Mesenchymal stem cell (in vitro differentiated cells and primary cell): ENCODE data around the gene ATPAF1.
"Not testable (repeated sequence)": the region's sequence is repeated elsewhere in the genome, so short reads cannot be mapped to it uniquely, and the experiment has no call there.

ENCODE experiments used
- DNase-seq: peaks from one replicate; pipeline ENCODE4 v3.0.0-alpha.2; 2013
- H2AFZ ChIP-seq: one replicate; pipeline ENCODE4 v1.6.1; 2013; ENCODE audit warnings: low read depth, mild to moderate bottlenecking, control low read depth, inconsistent platforms, low read length, moderate library complexity
- H2AK5ac ChIP-seq: 2 replicates; pipeline ENCODE4 v1.6.1; 2013; ENCODE audit warnings: low read length, moderate library complexity, mild to moderate bottlenecking, inconsistent platforms; ENCODE audit not compliant: severe bottlenecking
- H2BK120ac ChIP-seq: one replicate; pipeline ENCODE4 v1.6.1; 2013; ENCODE audit warnings: low read depth, mild to moderate bottlenecking, inconsistent platforms, low read length, moderate library complexity
- H2BK12ac ChIP-seq, 2 experiments: one replicate each; pipeline ENCODE4 v1.6.1; 2013; ENCODE audit warnings: inconsistent platforms in 2 of 2, low read length in 2 of 2, mild to moderate bottlenecking in 2 of 2, moderate library complexity in 2 of 2, control low read depth in 1 of 2
- H2BK15ac ChIP-seq: one replicate; pipeline ENCODE4 v1.6.1; 2013; ENCODE audit warnings: mild to moderate bottlenecking, low read depth, inconsistent platforms; ENCODE audit not compliant: poor library complexity, severe bottlenecking
- H2BK5ac ChIP-seq: 2 replicates; pipeline ENCODE4 v1.6.1; 2013; ENCODE audit warnings: low read depth, mild to moderate bottlenecking, low read length, control low read depth, inconsistent platforms; ENCODE audit not compliant: poor library complexity, severe bottlenecking
- H3K14ac ChIP-seq, 2 experiments: one replicate each; pipeline ENCODE4 v1.6.1; 2013; ENCODE audit warnings: inconsistent platforms in 2 of 2, low read length in 2 of 2, control low read depth in 1 of 2, mild to moderate bottlenecking in 1 of 2, moderate library complexity in 1 of 2
- H3K18ac ChIP-seq, 2 experiments: one replicate each; pipeline ENCODE4 v1.6.1; 2013; ENCODE audit warnings: inconsistent platforms in 2 of 2, low read length in 2 of 2, control low read depth in 1 of 2, low read depth in 1 of 2, mild to moderate bottlenecking in 1 of 2
- H3K23ac ChIP-seq, 2 experiments: one replicate each; pipeline ENCODE4 v1.6.1; 2013; ENCODE audit warnings: inconsistent platforms in 2 of 2, low read length in 2 of 2, mild to moderate bottlenecking in 2 of 2, moderate library complexity in 2 of 2, control low read depth in 1 of 2
- H3K27ac ChIP-seq: 2 replicates; pipeline ENCODE4 v1.5.1; 2013; ENCODE audit warnings: mild to moderate bottlenecking, moderate library complexity, low read length, control low read depth, inconsistent platforms; ENCODE audit not compliant: poor library complexity, severe bottlenecking
- H3K27me3 ChIP-seq, 2 experiments: 2 replicates each; pipeline versions ENCODE4 v1.6.1 to v1.7.0; 2013; ENCODE audit warnings: low read length in 2 of 2, mild to moderate bottlenecking in 2 of 2, moderate library complexity in 2 of 2, control low read depth in 1 of 2, inconsistent platforms in 1 of 2; ENCODE audit not compliant: control insufficient read depth in 1 of 2, insufficient read depth in 1 of 2
- H3K36me3 ChIP-seq, 2 experiments: 2 replicates each; pipeline versions ENCODE4 v1.6.1 to v1.7.0; 2013; ENCODE audit warnings: low read length in 2 of 2, control low read depth in 1 of 2, inconsistent platforms in 1 of 2, low read depth in 1 of 2, mild to moderate bottlenecking in 1 of 2; ENCODE audit not compliant: insufficient read depth in 2 of 2, control insufficient read depth in 1 of 2
- H3K4ac ChIP-seq, 2 experiments: one replicate each; pipeline ENCODE4 v1.6.1; 2013; ENCODE audit warnings: inconsistent platforms in 2 of 2, low read length in 2 of 2, mild to moderate bottlenecking in 2 of 2, moderate library complexity in 2 of 2, control low read depth in 1 of 2, low read depth in 1 of 2
- H3K4me1 ChIP-seq: 2 replicates; pipeline ENCODE4 v1.6.1; 2013; ENCODE audit warnings: low read depth, low read length, control low read depth; ENCODE audit not compliant: control insufficient read depth, insufficient read depth
- H3K4me2 ChIP-seq: 2 replicates; pipeline ENCODE4 v1.6.1; 2013; ENCODE audit warnings: low read length, mild to moderate bottlenecking, inconsistent platforms; ENCODE audit not compliant: poor library complexity, severe bottlenecking
- H3K4me3 ChIP-seq, 2 experiments: 2 replicates each; pipeline versions ENCODE4 v1.5.1 to v1.7.0; 2013; ENCODE audit warnings: low read length in 2 of 2, mild to moderate bottlenecking in 2 of 2, control low read depth in 1 of 2, low read depth in 1 of 2; ENCODE audit not compliant: insufficient read depth in 1 of 2
- H3K79me1 ChIP-seq: replicated peaks from 2 replicates; pipeline ENCODE4 v1.6.1; 2013; ENCODE audit warnings: mild to moderate bottlenecking, control low read depth, low read length, inconsistent platforms; ENCODE audit not compliant: poor library complexity, severe bottlenecking
- H3K9ac ChIP-seq: 2 replicates; pipeline ENCODE4 v1.7.0; 2013; ENCODE audit warnings: mild to moderate bottlenecking, low read length, moderate library complexity
- H3K9me3 ChIP-seq: 2 replicates; pipeline ENCODE4 v1.7.0; 2013; ENCODE audit warnings: mild to moderate bottlenecking, low read length; ENCODE audit not compliant: control insufficient read depth
- H4K8ac ChIP-seq: one replicate; pipeline ENCODE4 v1.6.1; 2013; ENCODE audit warnings: inconsistent platforms, mild to moderate bottlenecking, low read length, moderate library complexity
- H4K91ac ChIP-seq: one replicate; pipeline ENCODE4 v1.6.1; 2013; ENCODE audit warnings: mild to moderate bottlenecking, low read length, inconsistent platforms
- WGBS: methylation state at CpG from one replicate; pipeline ENCODE4 v1.1.7; 2013; ENCODE audit warnings: mixed read lengths; 5-methylcytosine and 5-hydroxymethylcytosine counted together

Gene ATPAF1

GRCh38 chr1:46665983-46666382 lies 2.2 kb downstream of the ATPAF1 start:
- Histone ChIP-seq H3K9me3 (no peaks in the 10 kb centered on the region), H3K36me3 (peaks cover 0 to 20% of the 10 kb centered on the region in 2 experiments)

GRCh38 chr1:46662919-46663318 lies 5.2 kb downstream of the ATPAF1 start:
- H2AFZ ChIP-seq, H3K9me3 ChIP-seq, H3K18ac ChIP-seq, H3K4me3 ChIP-seq, H3K4ac ChIP-seq, H3K9ac ChIP-seq, H2BK120ac ChIP-seq, H2BK12ac ChIP-seq, H3K14ac ChIP-seq, H3K23ac ChIP-seq, H3K27me3 ChIP-seq, H3K27ac ChIP-seq, H3K4me1 ChIP-seq, H2BK15ac ChIP-seq, H4K91ac ChIP-seq, H4K8ac ChIP-seq, H2AK5ac ChIP-seq, H2BK5ac ChIP-seq, DNase-seq, H3K4me2 ChIP-seq: not testable (repeated sequence)
- no CpG with 5 or more reads among the region's 5 CpGs for WGBS
- Histone ChIP-seq H3K36me3 (peaks cover 0 to 34% of the 10 kb centered on the region in 2 experiments), H3K79me1 (peaks cover 26% of the 10 kb centered on the region)

More at GRCh38 chr1:46665983-46666382, 2.2 kb downstream of the ATPAF1 start:
- DNase-seq, result no peak
- Histone ChIP-seq H3K27ac (no peak overlapping the region), H3K23ac (no peak overlapping the region), H3K79me1 (peaks cover 26% of the 10 kb centered on the region), H4K91ac (no peak overlapping the region), H3K9ac (no peak overlapping the region), H3K18ac (no peak overlapping the region), H4K8ac (no peak overlapping the region), H2AFZ (no peak overlapping the region), H2BK15ac (no peak overlapping the region), H3K4ac (no peak overlapping the region), H2BK12ac (no peak overlapping the region), H3K4me1 (peaks cover 6% of the 10 kb centered on the region), H2BK120ac (no peak overlapping the region), H3K14ac (no peak overlapping the region), H2AK5ac (no peak overlapping the region), H3K4me3 (no peak overlapping the region), H2BK5ac (no peak overlapping the region), H3K4me2 (no peak overlapping the region), H3K27me3 (no peaks in the 10 kb centered on the region)
- 92% methylated on average over 2 of the region's 2 CpGs for WGBS

- not testable (repeated sequence) for H3K9ac ChIP-seq, H2BK120ac ChIP-seq, H3K14ac ChIP-seq, H3K4me1 ChIP-seq, H2BK15ac ChIP-seq, H2AFZ ChIP-seq, H2AK5ac ChIP-seq, H4K8ac ChIP-seq, H3K27me3 ChIP-seq, H2BK12ac ChIP-seq, H3K27ac ChIP-seq, H3K79me1 ChIP-seq, H3K9me3 ChIP-seq, H3K23ac ChIP-seq, H3K4me3 ChIP-seq, H4K91ac ChIP-seq, H2BK5ac ChIP-seq, H3K4ac ChIP-seq, H3K18ac ChIP-seq, H3K4me2 ChIP-seq, DNase-seq
- H3K36me3 ChIP-seq, result peaks cover 0 to 59% of the 10 kb centered on the region in 2 experiments
- 98% methylated on average over 4 of the region's 5 CpGs for WGBS
These were observed 8.0 kb downstream of the ATPAF1 start for GRCh38 chr1:46660116-46660515.

GRCh38 chr1:46659307-46659870 lies 8.8 kb downstream of the ATPAF1 start:
- no peak overlapping the region for H2AK5ac ChIP-seq
- H3K79me1 ChIP-seq, result peaks cover 2% of the 10 kb centered on the region
- peaks cover 0 to 57% of the 10 kb centered on the region in 2 experiments for H3K36me3 ChIP-seq
- no peaks in the 10 kb centered on the region for H3K9me3 ChIP-seq
- no peaks in the 10 kb centered on the region for H3K4me1 ChIP-seq
- H3K18ac ChIP-seq, result no peak overlapping the region
- no peak overlapping the region for H3K4me2 ChIP-seq
- DNase-seq, result no peak
- H4K91ac ChIP-seq, result no peak overlapping the region
- no peak overlapping the region for H3K9ac ChIP-seq
- H2BK12ac ChIP-seq, result no peak overlapping the region
- 100% methylated on average over 2 of the region's 2 CpGs for WGBS
- H3K4me3 ChIP-seq, result no peak overlapping the region
- no peak overlapping the region for H4K8ac ChIP-seq
- no peak overlapping the region for H3K4ac ChIP-seq
- H2BK15ac ChIP-seq, result no peak overlapping the region
- no peak overlapping the region for H3K27ac ChIP-seq
- no peak overlapping the region for H2BK5ac ChIP-seq
- no peak overlapping the region for H3K14ac ChIP-seq
- no peak overlapping the region for H3K23ac ChIP-seq
- no peak overlapping the region for H2BK120ac ChIP-seq
- H3K27me3 ChIP-seq, result no peaks in the 10 kb centered on the region
- H2AFZ ChIP-seq, result no peak overlapping the region
